AG08396 (cell line): ENCODE results near the gene HSD17B13.

Source experiments
- DNase-seq: peaks from one replicate; pipeline ENCODE4 v3.0.0; 2012; ENCODE audit warnings: low spot score, mixed read lengths

HSD17B13 gene

GRCh38 chr4:87262886-87263285 is 59.8 kb downstream of the HSD17B13 start:
- no peak for DNase-seq

- DNase-seq = no peak
These were observed 62.2 kb downstream of the HSD17B13 start for GRCh38 chr4:87260477-87260876.

DNA sequence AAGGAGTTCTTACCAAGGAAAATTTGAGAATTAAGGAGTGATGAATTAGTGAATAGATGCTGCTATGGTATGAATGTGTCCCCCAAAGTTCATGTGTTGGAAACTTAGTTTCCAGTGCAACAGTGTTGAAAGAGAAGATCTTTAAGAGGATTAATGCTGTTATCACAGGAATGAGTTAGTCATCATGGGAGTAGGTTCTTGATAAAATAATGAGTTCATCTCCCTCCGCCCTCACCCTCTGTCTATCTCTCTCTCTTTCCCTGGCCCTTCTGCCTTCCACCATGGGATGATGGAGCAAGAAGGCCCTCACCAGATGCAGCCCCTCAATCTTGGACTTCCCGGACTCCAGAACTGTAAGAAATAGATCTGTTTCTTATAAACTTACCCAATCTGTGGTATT is 64.0 kb downstream of the HSD17B13 start:
- DNase-seq = no peak

- no peak for DNase-seq
These were observed 65.2 kb downstream of the HSD17B13 start for GRCh38 chr4:87257523-87257922.

GRCh38 chr4:87255755-87256154 is 66.9 kb downstream of the HSD17B13 start:
- DNase-seq = no peak
